ENCODE data around the gene TM7SF2. TPM values are rescaled to one million over a fixed set of nuclear protein-coding genes. Genes with fewer than 3 reads are reported as not detected.

The TM7SF2 gene
- total and polyA plus RNA-seq, 2 of the 13 experiments (the other 11 are each of a cell fraction or from before 2014, with no cell fraction given): 56.0 to 66.9 TPM

GRCh38 chr11:65115361-65116082 lies 3.9 kb downstream of the TM7SF2 start:
- ATAC-seq (no peak), FAIRE-seq (no peak), DNase-seq (ENCODE audit: low spot score) (no peak)
- 98% methylated on average over 13 of the region's 21 CpGs for WGBS (ENCODE audit: low lambda C conversion rate)
- Histone ChIP-seq H3K36me3 (replicated peaks in 1 of 2; ENCODE audit: control insufficient read depth in 1 of 2, insufficient read depth in 2 of 2, low read length in 2 of 2) (peaks cover 3 to 18% of the 10 kb centered on the region in 2 experiments; a peak in 4 of 5 replicates), H4K20me1 (ENCODE audit: insufficient read depth, low read length) (no peaks in the 10 kb centered on the region), H3K4me3 (replicated peaks in 1 of 3; ENCODE audit: insufficient read depth in 1 of 3, low read depth in 2 of 3, low read length in 3 of 3) (no peak overlapping the region), H3K27me3 (ENCODE audit: control insufficient read depth in 1 of 2, insufficient read depth in 2 of 2, low read length in 2 of 2) (no peaks in the 10 kb centered on the region), H3K9ac (ENCODE audit: insufficient read depth, low read depth, low read length) (no peak overlapping the region), H2AFZ (ENCODE audit: low read length) (no peak overlapping the region), H3K4me1 (ENCODE audit: insufficient read depth, low read length) (peaks cover 44% of the 10 kb centered on the region), H3K79me2 (ENCODE audit: insufficient read depth, low read length) (peaks cover 12% of the 10 kb centered on the region), H3K27ac (ENCODE audit: extremely low read length, insufficient read depth, low read length) (no peak overlapping the region), H3K9me3 (ENCODE audit: low read length) (no peaks in the 10 kb centered on the region), H3K4me2 (ENCODE audit: low read depth, low read length) (no peak overlapping the region)
- POLR2A ChIA-PET: no interaction called here
- no TSS peak for BruUV-seq (replicated peaks)
- intact Hi-C loops (cut with micrococcal nuclease; ENCODE audit: unreplicated experiment): loop anchor here (2.0 kb wide), 1 partner anchor 51 kb away; no protein-coding TSS in a partner anchor
- in situ Hi-C loops (cut with HindIII; ENCODE audit: extremely low pct_ligation_motif_present, low pct_unique_long_range_greater_than_20kb): no loop called here
- CTCF ChIA-PET (ENCODE audit: low intra/inter-chr PET ratio, low total read pairs): no interaction called here
- TF ChIP-seq POLR2A (IDR thresholded peaks at IDR 0.05; ENCODE audit: insufficient read depth in 1 of 2, low read depth in 2 of 2, low read length in 2 of 2): peak in 1 of 2 experiments; percentile 30; a peak in 1 of 4 replicates
- TF ChIP-seq BCLAF1 (IDR thresholded peaks at IDR 0.05): no peak
- TF ChIP-seq SNAPC5 (CRISPR knock-in tag; IDR thresholded peaks at IDR 0.05; ENCODE audit: borderline replicate concordance): no peak
- no peak for TF ChIP-seq CREBL2 (CRISPR knock-in tag; IDR thresholded peaks at IDR 0.05; ENCODE audit: borderline replicate concordance)
- TF ChIP-seq REPIN1 (CRISPR knock-in tag; IDR thresholded peaks at IDR 0.05; ENCODE audit: borderline replicate concordance, low read depth): no peak
- no peak for TF ChIP-seq RFXAP (CRISPR knock-in tag; IDR thresholded peaks at IDR 0.05; ENCODE audit: borderline replicate concordance)
- peak; percentile 43; the same call in 1 of the 2 replicates for TF ChIP-seq MNT (IDR thresholded peaks at IDR 0.05)
- TF ChIP-seq NCOA5 (CRISPR knock-in tag; IDR thresholded peaks at IDR 0.05): no peak
- TF ChIP-seq ZBTB3 (CRISPR knock-in tag; IDR thresholded peaks at IDR 0.05; ENCODE audit: borderline replicate concordance, low read depth): no peak
- TF ChIP-seq FOXM1 (CRISPR knock-in tag; IDR thresholded peaks at IDR 0.05): no peak
- peak; percentile 64 for TF ChIP-seq RBFOX2 (IDR thresholded peaks at IDR 0.05; ENCODE audit: low read depth, low read length)
- no peak for TF ChIP-seq ZNF10 (CRISPR knock-in tag; IDR thresholded peaks at IDR 0.05; ENCODE audit: borderline replicate concordance, low read depth)
- TF ChIP-seq SNRNP70 (IDR thresholded peaks at IDR 0.05; ENCODE audit: low read depth, low read length): no peak
- TF ChIP-seq ZBTB44 (CRISPR knock-in tag; IDR thresholded peaks at IDR 0.05): no peak
- TF ChIP-seq ZNF282 (IDR thresholded peaks at IDR 0.05; ENCODE audit: partially characterized antibody): no peak
- no peak for TF ChIP-seq ZNF160 (CRISPR knock-in tag; IDR thresholded peaks at IDR 0.05)
- TF ChIP-seq NFRKB (IDR thresholded peaks at IDR 0.05): no peak
- no peak for TF ChIP-seq ZNF496 (CRISPR knock-in tag; IDR thresholded peaks at IDR 0.05; ENCODE audit: insufficient replicate concordance)

All from HepG2 (cell line).